Measurements from ENCODE around the gene SLX4IP. TPM values are rescaled to one million over a fixed set of nuclear protein-coding genes. Genes with fewer than 3 reads are reported as not detected.

SLX4IP gene
- total and polyA plus RNA-seq, 3 experiments from 2014 or later, result 1.5 to 8.0 (median 7.0) TPM

GRCh38 chr20:10495173-10495572, 60.1 kb downstream of the SLX4IP start:
- H3K27ac Mint-ChIP-seq, result no peak overlapping the region
- H3K9me3 ChIP-seq (ENCODE audit: low read length), result no peaks in the 10 kb centered on the region
- H3K36me3 ChIP-seq (ENCODE audit: insufficient read depth, low read length), result no peaks in the 10 kb centered on the region
- H3K36me3 Mint-ChIP-seq, result peaks cover 0 to 1% (median 0%) of the 10 kb centered on the region in 3 donors
- H3K4me3 Mint-ChIP-seq, result peak overlapping the region in 5 of 7 donors; percentile 0 to 57 (median 28)
- DNase-seq, result no peak
- CTCF ChIA-PET, result no interaction called here
- H3K9me3 Mint-ChIP-seq, result no peaks in the 10 kb centered on the region
- H3K27me3 Mint-ChIP-seq, result no peaks in the 10 kb centered on the region
- POLR2A ChIA-PET, result no interaction called here
- H3K27ac ChIP-seq (ENCODE audit: low read depth, low read length), result no peak overlapping the region
- no peaks in the 10 kb centered on the region for H3K27me3 ChIP-seq (ENCODE audit: insufficient read depth, low read length, poor library complexity, severe bottlenecking)
- no peak overlapping the region for H3K4me3 ChIP-seq (ENCODE audit: low read length)
- H3K4me1 Mint-ChIP-seq, result peaks cover 34 to 49% (median 43%) of the 10 kb centered on the region in 3 donors
- H3K4me1 ChIP-seq (ENCODE audit: insufficient read depth, low read length), result peaks cover 20% of the 10 kb centered on the region

GRCh38 chr20:10496465-10496864, 61.4 kb downstream of the SLX4IP start:
- H3K27me3 ChIP-seq (ENCODE audit: insufficient read depth, low read length, poor library complexity, severe bottlenecking), result no peaks in the 10 kb centered on the region
- H3K36me3 Mint-ChIP-seq, result peaks cover 0 to 1% (median 0%) of the 10 kb centered on the region in 3 donors
- H3K9me3 Mint-ChIP-seq, result no peaks in the 10 kb centered on the region
- DNase-seq, result no peak
- H3K27ac ChIP-seq (ENCODE audit: low read depth, low read length), result no peak overlapping the region
- CTCF ChIA-PET, result no interaction called here
- H3K36me3 ChIP-seq (ENCODE audit: insufficient read depth, low read length), result no peaks in the 10 kb centered on the region
- H3K4me1 ChIP-seq (ENCODE audit: insufficient read depth, low read length), result peaks cover 27% of the 10 kb centered on the region
- no peak overlapping the region for H3K27ac Mint-ChIP-seq
- H3K27me3 Mint-ChIP-seq, result no peaks in the 10 kb centered on the region
- no peak overlapping the region for H3K4me3 Mint-ChIP-seq
- POLR2A ChIA-PET, result interaction anchor here (0.7 kb wide), 1 partner anchor 12 kb away, joined by 3 read pairs; no protein-coding TSS in a partner anchor
- H3K4me1 Mint-ChIP-seq, result peaks cover 32 to 46% (median 45%) of the 10 kb centered on the region in 3 donors
- no peak overlapping the region for H3K4me3 ChIP-seq (ENCODE audit: low read length)
- no peaks in the 10 kb centered on the region for H3K9me3 ChIP-seq (ENCODE audit: low read length)

- no peaks in the 10 kb centered on the region for H3K27me3 ChIP-seq (ENCODE audit: insufficient read depth, low read length, poor library complexity, severe bottlenecking)
- Mint-ChIP-seq H3K4me1 (peaks cover 37 to 53% (median 49%) of the 10 kb centered on the region in 3 donors), H3K36me3 (peaks cover 0 to 3% (median 0%) of the 10 kb centered on the region in 3 donors), H3K27ac (no peak overlapping the region), H3K27me3 (no peaks in the 10 kb centered on the region), H3K4me3 (no peak overlapping the region), H3K9me3 (no peaks in the 10 kb centered on the region)
- ChIA-PET CTCF (no interaction called here), POLR2A (no interaction called here)
- H3K36me3 ChIP-seq (ENCODE audit: insufficient read depth, low read length), result no peaks in the 10 kb centered on the region
- H3K4me1 ChIP-seq (ENCODE audit: insufficient read depth, low read length), result peaks cover 32% of the 10 kb centered on the region
- no peak overlapping the region for H3K4me3 ChIP-seq (ENCODE audit: low read length)
- no peaks in the 10 kb centered on the region for H3K9me3 ChIP-seq (ENCODE audit: low read length)
- no peak overlapping the region for H3K27ac ChIP-seq (ENCODE audit: low read depth, low read length)
- DNase-seq, result no peak
Measured at GRCh38 chr20:10497283-10497682, 62.2 kb downstream of the SLX4IP start.

- ChIA-PET CTCF (no interaction called here), POLR2A (no interaction called here)
- Histone ChIP-seq H3K27me3 (ENCODE audit: insufficient read depth, low read length, poor library complexity, severe bottlenecking) (no peaks in the 10 kb centered on the region), H3K36me3 (ENCODE audit: insufficient read depth, low read length) (no peaks in the 10 kb centered on the region), H3K9me3 (ENCODE audit: low read length) (no peaks in the 10 kb centered on the region), H3K4me3 (ENCODE audit: low read length) (no peak overlapping the region), H3K27ac (ENCODE audit: low read depth, low read length) (no peak overlapping the region), H3K4me1 (ENCODE audit: insufficient read depth, low read length) (peaks cover 36% of the 10 kb centered on the region)
- Mint-ChIP-seq H3K4me3 (no peak overlapping the region), H3K27ac (no peak overlapping the region), H3K36me3 (peaks cover 0 to 3% (median 0%) of the 10 kb centered on the region in 3 donors), H3K27me3 (no peaks in the 10 kb centered on the region), H3K4me1 (peaks cover 41 to 58% (median 54%) of the 10 kb centered on the region in 3 donors), H3K9me3 (no peaks in the 10 kb centered on the region)
- no peak for DNase-seq
Measured at GRCh38 chr20:10497791-10498190, 62.7 kb downstream of the SLX4IP start.

- Histone ChIP-seq H3K9me3 (ENCODE audit: low read length) (no peaks in the 10 kb centered on the region), H3K27me3 (ENCODE audit: insufficient read depth, low read length, poor library complexity, severe bottlenecking) (no peaks in the 10 kb centered on the region), H3K27ac (ENCODE audit: low read depth, low read length) (no peak overlapping the region), H3K4me3 (ENCODE audit: low read length) (no peak overlapping the region), H3K36me3 (ENCODE audit: insufficient read depth, low read length) (no peaks in the 10 kb centered on the region), H3K4me1 (ENCODE audit: insufficient read depth, low read length) (peaks cover 36% of the 10 kb centered on the region)
- Mint-ChIP-seq H3K4me1 (peaks cover 43 to 62% (median 57%) of the 10 kb centered on the region in 3 donors), H3K36me3 (peaks cover 0 to 2% (median 0%) of the 10 kb centered on the region in 3 donors), H3K27me3 (no peaks in the 10 kb centered on the region), H3K4me3 (no peak overlapping the region), H3K9me3 (no peaks in the 10 kb centered on the region), H3K27ac (no peak overlapping the region)
- ChIA-PET CTCF (no interaction called here), POLR2A (no interaction called here)
- DNase-seq, result no peak
Measured at GRCh38 chr20:10498200-10498599, 63.1 kb downstream of the SLX4IP start.

- Mint-ChIP-seq H3K27ac (peak overlapping the region; percentile 15 to 97 (median 92)), H3K27me3 (no peaks in the 10 kb centered on the region), H3K36me3 (peaks cover 0 to 2% (median 2%) of the 10 kb centered on the region in 3 donors), H3K9me3 (no peaks in the 10 kb centered on the region), H3K4me3 (peak overlapping the region; percentile 75 to 95 (median 87)), H3K4me1 (peaks cover 27 to 44% (median 43%) of the 10 kb centered on the region in 3 donors)
- H3K4me1 ChIP-seq (ENCODE audit: insufficient read depth, low read length), result peaks cover 20% of the 10 kb centered on the region
- CTCF ChIA-PET, result no interaction called here
- H3K27me3 ChIP-seq (ENCODE audit: insufficient read depth, low read length, poor library complexity, severe bottlenecking), result no peaks in the 10 kb centered on the region
- peak overlapping the region; percentile 16 for H3K4me3 ChIP-seq (ENCODE audit: low read length)
- no peaks in the 10 kb centered on the region for H3K9me3 ChIP-seq (ENCODE audit: low read length)
- H3K27ac ChIP-seq (ENCODE audit: low read depth, low read length), result peak overlapping the region; percentile 39
- DNase-seq, result peak in 2 of 5 donors; percentile 5 to 19
- POLR2A ChIA-PET, result no interaction called here
- no peaks in the 10 kb centered on the region for H3K36me3 ChIP-seq (ENCODE audit: insufficient read depth, low read length)
Measured at GRCh38 chr20:10501402-10501801, 66.3 kb downstream of the SLX4IP start.

- ChIA-PET CTCF (no interaction called here), POLR2A (no interaction called here)
- Mint-ChIP-seq H3K4me3 (peak overlapping the region; percentile 75 to 95 (median 87)), H3K9me3 (no peaks in the 10 kb centered on the region), H3K4me1 (peaks cover 26 to 40% (median 38%) of the 10 kb centered on the region in 3 donors), H3K36me3 (peaks cover 0 to 4% (median 2%) of the 10 kb centered on the region in 3 donors), H3K27ac (peak overlapping the region; percentile 37 to 97 (median 89)), H3K27me3 (no peaks in the 10 kb centered on the region)
- Histone ChIP-seq H3K4me3 (ENCODE audit: low read length) (peak overlapping the region; percentile 16), H3K36me3 (ENCODE audit: insufficient read depth, low read length) (no peaks in the 10 kb centered on the region), H3K9me3 (ENCODE audit: low read length) (no peaks in the 10 kb centered on the region), H3K27ac (ENCODE audit: low read depth, low read length) (peak overlapping the region; percentile 39), H3K4me1 (ENCODE audit: insufficient read depth, low read length) (peaks cover 20% of the 10 kb centered on the region), H3K27me3 (ENCODE audit: insufficient read depth, low read length, poor library complexity, severe bottlenecking) (no peaks in the 10 kb centered on the region)
- peak in 2 of 5 donors; percentile 13 to 15 for DNase-seq
Measured at GRCh38 chr20:10502098-10502526, 67.0 kb downstream of the SLX4IP start.

- Histone ChIP-seq H3K27ac (ENCODE audit: low read depth, low read length) (no peak overlapping the region), H3K4me3 (ENCODE audit: low read length) (no peak overlapping the region), H3K36me3 (ENCODE audit: insufficient read depth, low read length) (no peaks in the 10 kb centered on the region), H3K27me3 (ENCODE audit: insufficient read depth, low read length, poor library complexity, severe bottlenecking) (no peaks in the 10 kb centered on the region), H3K4me1 (ENCODE audit: insufficient read depth, low read length) (peaks cover 16% of the 10 kb centered on the region), H3K9me3 (ENCODE audit: low read length) (no peaks in the 10 kb centered on the region)
- POLR2A ChIA-PET, result no interaction called here
- no peak overlapping the region for H3K4me3 Mint-ChIP-seq
- H3K27ac Mint-ChIP-seq, result no peak overlapping the region
- CTCF ChIA-PET, result interaction anchor here (1.4 kb wide), 1 partner anchor 9 kb away, joined by 6 read pairs; no protein-coding TSS in a partner anchor
- H3K4me1 Mint-ChIP-seq, result peaks cover 24 to 37% (median 34%) of the 10 kb centered on the region in 3 donors
- H3K36me3 Mint-ChIP-seq, result peaks cover 0 to 4% (median 2%) of the 10 kb centered on the region in 3 donors
- no peaks in the 10 kb centered on the region for H3K9me3 Mint-ChIP-seq
- H3K27me3 Mint-ChIP-seq, result no peaks in the 10 kb centered on the region
- no peak for DNase-seq
Measured at GRCh38 chr20:10504608-10504993, 69.5 kb downstream of the SLX4IP start.

Data from CD8-positive, alpha-beta memory T cell (primary cell).